ENCODE results near the gene TTC6.

TTC6 gene

DNA sequence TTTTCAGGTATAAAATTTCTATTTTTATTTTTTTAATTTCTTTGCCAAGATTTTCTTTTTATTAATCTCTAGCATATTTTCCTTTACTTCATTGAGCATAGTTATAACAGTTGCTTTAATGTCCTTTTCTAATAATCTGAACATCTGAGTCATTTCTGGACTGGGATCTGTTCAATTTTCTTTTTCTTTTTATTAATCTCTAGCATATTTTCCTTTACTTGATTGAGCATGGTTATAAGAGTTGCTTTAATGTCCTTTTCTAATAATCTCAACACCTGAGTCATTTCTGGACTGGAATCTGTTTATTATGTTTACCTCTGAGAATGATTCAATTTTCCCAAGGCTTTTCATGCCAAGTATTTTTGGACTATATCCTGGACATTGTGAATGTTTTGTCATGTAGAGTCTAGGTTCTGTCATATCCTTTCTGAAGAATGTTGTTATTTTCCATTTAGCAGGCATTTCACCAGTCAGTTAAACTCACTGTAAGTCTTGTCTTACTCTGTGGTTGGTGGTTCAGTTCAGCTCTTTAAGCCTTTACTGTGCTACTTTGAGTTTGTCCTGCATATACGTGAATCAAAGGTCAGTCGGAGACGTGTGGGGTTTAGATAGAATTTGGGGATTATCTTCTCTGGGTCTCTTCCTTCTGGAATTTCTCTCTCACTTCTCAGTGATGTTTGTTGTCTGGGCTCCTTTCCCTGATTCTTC lies 20.3 kb downstream of the TTC6 start:
- TF ChIP-seq, protein P1, sequence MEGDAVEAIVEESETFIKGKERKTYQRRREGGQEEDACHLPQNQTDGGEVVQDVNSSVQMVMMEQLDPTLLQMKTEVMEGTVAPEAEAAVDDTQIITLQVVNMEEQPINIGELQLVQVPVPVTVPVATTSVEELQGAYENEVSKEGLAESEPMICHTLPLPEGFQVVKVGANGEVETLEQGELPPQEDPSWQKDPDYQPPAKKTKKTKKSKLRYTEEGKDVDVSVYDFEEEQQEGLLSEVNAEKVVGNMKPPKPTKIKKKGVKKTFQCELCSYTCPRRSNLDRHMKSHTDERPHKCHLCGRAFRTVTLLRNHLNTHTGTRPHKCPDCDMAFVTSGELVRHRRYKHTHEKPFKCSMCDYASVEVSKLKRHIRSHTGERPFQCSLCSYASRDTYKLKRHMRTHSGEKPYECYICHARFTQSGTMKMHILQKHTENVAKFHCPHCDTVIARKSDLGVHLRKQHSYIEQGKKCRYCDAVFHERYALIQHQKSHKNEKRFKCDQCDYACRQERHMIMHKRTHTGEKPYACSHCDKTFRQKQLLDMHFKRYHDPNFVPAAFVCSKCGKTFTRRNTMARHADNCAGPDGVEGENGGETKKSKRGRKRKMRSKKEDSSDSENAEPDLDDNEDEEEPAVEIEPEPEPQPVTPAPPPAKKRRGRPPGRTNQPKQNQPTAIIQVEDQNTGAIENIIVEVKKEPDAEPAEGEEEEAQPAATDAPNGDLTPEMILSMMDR (IDR thresholded peaks at IDR 0.05; ENCODE audit: extremely low read depth, insufficient read depth, missing control alignments), result no peak
- DNase-seq (ENCODE audit: low spot score), result no peak
- in situ Hi-C loops (cut with MboI; ENCODE audit: low pct_unique_long_range_greater_than_20kb, low sequenced_read_pairs, unreplicated experiment), result no loop called here

GRCh38 chr14:37616853-37617252 lies 21.4 kb downstream of the TTC6 start:
- TF ChIP-seq, protein P1 (IDR thresholded peaks at IDR 0.05; ENCODE audit: extremely low read depth, insufficient read depth, missing control alignments), result no peak
- in situ Hi-C loops (cut with MboI; ENCODE audit: low pct_unique_long_range_greater_than_20kb, low sequenced_read_pairs, unreplicated experiment), result no loop called here
- DNase-seq (ENCODE audit: low spot score), result no peak

DNA sequence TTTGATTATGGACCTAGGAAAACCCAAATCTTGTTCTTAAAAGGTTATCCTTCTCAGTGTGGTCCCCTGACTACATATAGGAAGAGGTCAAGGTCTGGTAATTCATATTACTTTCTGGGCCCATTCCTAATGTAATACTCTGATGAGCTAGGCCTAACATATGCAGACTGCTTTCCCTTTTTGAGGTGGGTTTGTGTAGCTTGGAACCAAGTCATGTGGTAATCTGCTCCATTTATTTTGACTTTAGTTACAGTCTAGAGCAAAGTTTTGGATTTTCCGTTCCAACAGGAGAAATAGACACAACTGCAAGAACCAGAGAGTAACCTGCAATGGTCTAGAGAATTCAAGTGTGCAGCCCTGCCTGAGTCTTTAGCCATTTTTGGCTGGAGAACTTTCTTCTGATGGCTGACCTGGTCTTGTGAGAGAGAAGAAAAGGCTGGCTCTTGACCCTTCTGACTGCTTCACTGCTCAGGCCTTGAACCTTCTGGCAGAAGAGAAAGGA lies 22.5 kb downstream of the TTC6 start:
- no peak for DNase-seq (ENCODE audit: low spot score)
- in situ Hi-C loops (cut with MboI; ENCODE audit: low pct_unique_long_range_greater_than_20kb, low sequenced_read_pairs, unreplicated experiment), result no loop called here
- TF ChIP-seq, protein P1 (IDR thresholded peaks at IDR 0.05; ENCODE audit: extremely low read depth, insufficient read depth, missing control alignments), result no peak

DNA sequence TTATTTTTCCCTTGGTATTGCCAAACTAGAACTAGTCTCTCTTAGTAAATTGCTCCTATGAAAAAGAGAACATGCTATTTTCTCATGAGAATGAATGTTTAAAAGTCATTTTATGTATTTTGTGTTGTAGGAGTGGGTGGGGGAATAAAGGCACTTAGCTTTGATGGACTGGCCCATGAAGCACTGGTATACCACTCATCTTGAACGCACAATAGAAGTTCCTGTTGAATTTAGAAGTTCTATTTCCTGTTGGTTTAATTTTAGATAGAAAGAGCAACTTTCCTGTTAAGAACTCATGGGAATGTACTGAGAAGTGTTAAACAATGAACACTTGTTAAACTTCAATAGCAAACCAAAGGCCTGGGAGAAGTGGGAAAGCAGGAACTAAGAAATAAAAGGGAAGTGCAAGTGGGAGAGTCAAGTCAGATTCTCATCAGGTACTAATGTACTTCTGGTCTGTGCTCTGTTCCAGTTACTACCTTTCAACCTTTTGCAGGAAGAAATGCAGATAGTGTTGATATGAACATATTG lies 23.1 kb downstream of the TTC6 start:
- in situ Hi-C loops (cut with MboI; ENCODE audit: low pct_unique_long_range_greater_than_20kb, low sequenced_read_pairs, unreplicated experiment), result no loop called here
- no peak for DNase-seq (ENCODE audit: low spot score)
- TF ChIP-seq, protein P1 (IDR thresholded peaks at IDR 0.05; ENCODE audit: extremely low read depth, insufficient read depth, missing control alignments), result no peak

DNA sequence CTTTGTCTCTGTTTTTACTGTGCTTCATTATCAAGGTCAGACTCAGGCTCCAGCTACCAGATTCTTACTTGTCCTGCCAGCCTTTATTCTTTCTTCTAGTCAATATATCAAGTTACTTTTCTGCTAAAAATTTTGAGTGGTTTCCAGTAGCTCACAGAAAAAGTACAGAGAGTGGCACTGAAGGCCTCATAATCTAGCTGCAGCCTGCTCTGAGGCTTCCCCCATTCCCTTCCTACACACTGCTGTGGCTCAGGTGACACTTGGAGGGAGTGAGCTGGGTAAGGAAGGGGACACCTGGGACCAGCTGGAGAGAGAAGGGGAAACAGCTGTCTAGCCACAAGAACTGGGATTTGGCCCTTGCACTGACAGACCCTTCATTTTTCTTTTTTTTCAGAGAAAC lies 25.4 kb downstream of the TTC6 start:
- in situ Hi-C loops (cut with MboI; ENCODE audit: low pct_unique_long_range_greater_than_20kb, low sequenced_read_pairs, unreplicated experiment), result no loop called here
- no peak for DNase-seq (ENCODE audit: low spot score)
- TF ChIP-seq, protein P1 (IDR thresholded peaks at IDR 0.05; ENCODE audit: extremely low read depth, insufficient read depth, missing control alignments), result no peak

DNA sequence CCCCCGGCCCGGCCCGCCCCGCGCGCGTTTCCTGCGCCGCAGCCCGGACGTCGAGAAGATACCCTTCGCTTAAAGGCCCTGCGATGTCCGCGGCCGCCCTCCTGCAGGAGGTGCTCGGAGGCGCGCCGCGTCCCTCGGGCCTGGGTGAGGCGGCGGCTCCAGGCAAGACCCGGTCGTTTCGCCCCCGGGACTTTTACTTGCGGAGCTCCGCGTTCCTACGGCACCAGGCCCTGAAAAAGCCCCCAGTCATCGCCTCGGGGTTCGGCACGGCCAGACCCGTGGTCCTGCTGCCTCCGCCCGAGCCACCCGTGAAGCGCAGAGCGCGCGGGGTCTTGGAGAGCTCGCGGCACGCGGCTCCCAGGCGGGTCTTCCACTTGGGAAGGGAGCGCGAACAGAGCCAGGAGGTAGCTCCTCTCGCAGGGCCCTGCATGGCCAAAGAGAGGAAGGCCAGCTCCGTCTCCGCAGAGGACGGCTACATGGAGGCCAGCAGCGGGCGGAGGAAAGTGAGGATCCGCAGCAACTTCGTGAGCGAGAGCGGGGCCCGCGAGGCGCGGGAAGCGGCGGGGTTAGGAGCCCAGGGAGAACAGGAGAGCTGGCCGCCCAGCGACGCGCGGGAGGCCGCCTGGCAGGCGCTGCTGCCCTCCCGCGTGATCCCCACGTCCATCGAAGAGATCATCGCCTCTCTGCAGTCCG lies 26.9 kb downstream of the TTC6 start:
- in situ Hi-C loops (cut with MboI; ENCODE audit: low pct_unique_long_range_greater_than_20kb, low sequenced_read_pairs, unreplicated experiment), result no loop called here
- TF ChIP-seq, protein P1 (IDR thresholded peaks at IDR 0.05; ENCODE audit: extremely low read depth, insufficient read depth, missing control alignments), result no peak
- DNase-seq (ENCODE audit: low spot score), result no peak

Data from GM13977 (cell line).